ENCODE measurements around the gene PVR.

DNA sequence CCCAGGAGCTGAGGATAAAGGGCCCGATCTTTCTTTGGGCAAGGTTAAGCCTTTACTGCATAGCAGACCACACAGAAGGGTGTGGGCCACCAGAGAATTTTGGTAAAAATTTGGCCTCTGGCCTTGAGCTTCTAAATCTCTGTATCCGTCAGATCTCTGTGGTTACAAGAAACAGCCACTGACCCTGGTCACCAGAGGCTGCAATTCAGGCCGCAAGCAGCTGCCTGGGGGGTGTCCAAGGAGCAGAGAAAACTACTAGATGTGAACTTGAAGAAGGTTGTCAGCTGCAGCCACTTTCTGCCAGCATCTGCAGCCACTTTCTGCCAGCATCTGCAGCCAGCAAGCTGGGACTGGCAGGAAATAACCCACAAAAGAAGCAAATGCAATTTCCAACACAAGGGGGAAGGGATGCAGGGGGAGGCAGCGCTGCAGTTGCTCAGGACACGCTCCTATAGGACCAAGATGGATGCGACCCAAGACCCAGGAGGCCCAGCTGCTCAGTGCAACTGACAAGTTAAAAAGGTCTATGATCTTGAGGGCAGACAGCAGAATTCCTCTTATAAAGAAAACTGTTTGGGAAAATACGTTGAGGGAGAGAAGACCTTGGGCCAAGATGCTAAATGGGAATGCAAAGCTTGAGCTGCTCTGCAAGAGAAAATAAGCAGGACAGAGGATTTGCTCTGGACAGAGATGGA, 19.1 kb downstream of the PVR start:
- TF ChIP-seq, protein P1, sequence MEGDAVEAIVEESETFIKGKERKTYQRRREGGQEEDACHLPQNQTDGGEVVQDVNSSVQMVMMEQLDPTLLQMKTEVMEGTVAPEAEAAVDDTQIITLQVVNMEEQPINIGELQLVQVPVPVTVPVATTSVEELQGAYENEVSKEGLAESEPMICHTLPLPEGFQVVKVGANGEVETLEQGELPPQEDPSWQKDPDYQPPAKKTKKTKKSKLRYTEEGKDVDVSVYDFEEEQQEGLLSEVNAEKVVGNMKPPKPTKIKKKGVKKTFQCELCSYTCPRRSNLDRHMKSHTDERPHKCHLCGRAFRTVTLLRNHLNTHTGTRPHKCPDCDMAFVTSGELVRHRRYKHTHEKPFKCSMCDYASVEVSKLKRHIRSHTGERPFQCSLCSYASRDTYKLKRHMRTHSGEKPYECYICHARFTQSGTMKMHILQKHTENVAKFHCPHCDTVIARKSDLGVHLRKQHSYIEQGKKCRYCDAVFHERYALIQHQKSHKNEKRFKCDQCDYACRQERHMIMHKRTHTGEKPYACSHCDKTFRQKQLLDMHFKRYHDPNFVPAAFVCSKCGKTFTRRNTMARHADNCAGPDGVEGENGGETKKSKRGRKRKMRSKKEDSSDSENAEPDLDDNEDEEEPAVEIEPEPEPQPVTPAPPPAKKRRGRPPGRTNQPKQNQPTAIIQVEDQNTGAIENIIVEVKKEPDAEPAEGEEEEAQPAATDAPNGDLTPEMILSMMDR (IDR thresholded peaks at IDR 0.05; ENCODE audit: borderline replicate concordance, extremely low read depth, low read length, poor library complexity, severe bottlenecking): no peak
- no peak for TF ChIP-seq EZH2 (IDR thresholded peaks at IDR 0.05; ENCODE audit: borderline replicate concordance, low read depth, low read length, severe bottlenecking)

Measured in DND-41 (cell line).